ENCODE measurements around the gene CFAP77.

Gene CFAP77

DNA sequence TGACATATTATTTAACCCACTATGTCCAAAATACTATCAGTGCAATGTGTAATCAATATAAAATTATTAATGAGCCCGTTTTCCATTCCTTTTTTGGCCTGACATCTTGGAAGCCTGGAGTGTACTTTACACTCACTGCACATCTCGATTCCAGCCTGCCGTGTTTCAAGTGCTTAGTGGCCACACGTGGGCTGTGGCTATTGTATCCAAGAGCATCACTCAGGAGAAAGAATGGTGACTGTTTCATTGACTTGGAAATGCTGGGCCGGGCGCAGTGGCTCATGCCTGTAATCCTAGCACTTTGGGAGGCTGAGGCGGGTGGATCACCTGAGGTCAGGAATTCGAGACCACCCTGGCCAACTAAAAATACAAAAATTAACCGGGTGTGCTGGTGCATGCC is 54.5 kb downstream of the CFAP77 start:
- no peak overlapping the region for H3K4me3 ChIP-seq (ENCODE audit: insufficient read depth, low read depth, low read length)
- no peak overlapping the region for H3K27ac ChIP-seq (ENCODE audit: insufficient read depth, low read depth, low read length, poor library complexity, severe bottlenecking)
- no peaks in the 10 kb centered on the region for H3K27me3 ChIP-seq (ENCODE audit: control insufficient read depth, insufficient read depth, low read length, poor library complexity, severe bottlenecking)
- no peaks in the 10 kb centered on the region for H3K36me3 ChIP-seq (ENCODE audit: control insufficient read depth, insufficient read depth, low read length)
- peaks cover 6% of the 10 kb centered on the region for H3K4me1 ChIP-seq (ENCODE audit: control insufficient read depth, insufficient read depth, low read length)
- WGBS, 2 experiments = 81 to 87% methylated on average over 9 of the region's 9 CpGs
- no peaks in the 10 kb centered on the region for H3K9me3 ChIP-seq (ENCODE audit: control insufficient read depth, low read length)

DNA sequence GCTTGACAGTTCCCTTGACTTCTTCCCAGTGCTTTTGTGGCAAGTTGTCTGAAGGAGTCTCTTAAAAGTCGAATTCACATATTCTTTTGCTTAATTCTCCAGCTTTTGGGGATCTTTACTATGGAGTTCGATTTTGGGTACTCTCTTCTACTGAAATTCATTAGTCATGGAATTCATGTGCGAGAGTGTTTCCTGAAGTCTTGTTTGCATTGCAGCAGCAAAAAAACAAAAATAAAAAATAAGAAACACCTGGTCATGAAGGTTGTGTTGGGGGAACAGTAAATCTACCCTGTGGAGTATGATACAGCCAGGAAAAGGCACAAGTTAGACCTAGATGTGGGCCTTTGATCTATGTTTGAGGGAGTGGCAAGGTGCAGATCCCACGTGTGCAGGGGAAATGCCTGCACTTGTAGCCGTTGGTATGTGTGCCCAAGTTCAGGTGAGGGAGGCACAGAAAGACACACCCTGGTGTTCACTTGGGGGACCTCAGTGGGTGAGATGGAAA is 55.2 kb downstream of the CFAP77 start:
- peaks cover 6% of the 10 kb centered on the region for H3K4me1 ChIP-seq (ENCODE audit: control insufficient read depth, insufficient read depth, low read length)
- no peaks in the 10 kb centered on the region for H3K36me3 ChIP-seq (ENCODE audit: control insufficient read depth, insufficient read depth, low read length)
- 90 to 92% methylated on average over 5 of the region's 5 CpGs for WGBS, 2 experiments
- H3K9me3 ChIP-seq (ENCODE audit: control insufficient read depth, low read length) = no peaks in the 10 kb centered on the region
- no peaks in the 10 kb centered on the region for H3K27me3 ChIP-seq (ENCODE audit: control insufficient read depth, insufficient read depth, low read length, poor library complexity, severe bottlenecking)
- H3K27ac ChIP-seq (ENCODE audit: insufficient read depth, low read depth, low read length, poor library complexity, severe bottlenecking) = no peak overlapping the region
- H3K4me3 ChIP-seq (ENCODE audit: insufficient read depth, low read depth, low read length) = no peak overlapping the region

DNA sequence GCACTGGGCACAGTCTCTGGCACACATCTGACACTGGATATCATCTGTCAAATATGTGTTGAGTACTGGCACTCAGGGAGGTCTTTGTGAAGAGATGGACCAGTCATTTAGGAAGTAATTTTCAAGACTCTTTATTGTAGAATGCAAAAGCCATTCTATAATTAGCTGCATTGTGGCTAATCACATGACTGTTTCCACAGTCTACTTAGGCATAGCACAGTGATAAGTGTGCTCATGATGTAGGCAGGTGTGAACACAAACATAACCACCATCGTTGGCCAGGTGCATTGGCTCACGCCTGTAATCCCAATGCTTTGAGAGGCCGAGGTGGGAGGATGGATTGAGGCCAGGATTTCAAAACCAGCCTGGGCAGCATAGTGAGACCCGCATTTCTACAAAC is 62.2 kb downstream of the CFAP77 start:
- Histone ChIP-seq H3K4me1 (ENCODE audit: control insufficient read depth, insufficient read depth, low read length) (peaks cover 30% of the 10 kb centered on the region), H3K9me3 (ENCODE audit: control insufficient read depth, low read length) (no peaks in the 10 kb centered on the region), H3K4me3 (ENCODE audit: insufficient read depth, low read depth, low read length) (no peak overlapping the region), H3K27ac (ENCODE audit: insufficient read depth, low read depth, low read length, poor library complexity, severe bottlenecking) (no peak overlapping the region), H3K36me3 (ENCODE audit: control insufficient read depth, insufficient read depth, low read length) (no peaks in the 10 kb centered on the region), H3K27me3 (ENCODE audit: control insufficient read depth, insufficient read depth, low read length, poor library complexity, severe bottlenecking) (no peaks in the 10 kb centered on the region)
- WGBS, 2 experiments = 94 to 96% methylated on average over 4 of the region's 4 CpGs

DNA sequence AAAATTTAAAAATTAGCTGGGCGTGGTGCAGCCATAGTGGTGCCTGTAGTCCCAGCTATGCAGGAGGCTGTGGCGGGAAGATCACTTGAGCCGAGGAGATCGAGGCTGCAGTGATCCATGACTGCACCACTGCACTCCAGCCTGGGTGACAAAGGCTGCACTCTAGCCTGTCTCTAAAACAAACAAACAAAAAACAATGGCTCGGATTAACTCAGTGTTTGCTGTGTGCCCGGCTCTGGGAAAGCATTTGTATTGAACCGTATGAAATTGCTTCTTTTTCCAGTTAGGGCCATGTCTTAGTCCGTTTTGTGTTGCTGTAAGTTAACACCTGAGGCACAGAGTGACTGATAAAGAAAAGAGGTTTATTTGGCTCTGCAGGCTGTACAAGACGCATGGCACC is 62.6 kb downstream of the CFAP77 start:
- H3K9me3 ChIP-seq (ENCODE audit: control insufficient read depth, low read length) = no peaks in the 10 kb centered on the region
- H3K27me3 ChIP-seq (ENCODE audit: control insufficient read depth, insufficient read depth, low read length, poor library complexity, severe bottlenecking) = no peaks in the 10 kb centered on the region
- H3K27ac ChIP-seq (ENCODE audit: insufficient read depth, low read depth, low read length, poor library complexity, severe bottlenecking) = no peak overlapping the region
- no peak overlapping the region for H3K4me3 ChIP-seq (ENCODE audit: insufficient read depth, low read depth, low read length)
- WGBS, 2 experiments = 76 to 78% methylated on average over 9 of the region's 9 CpGs
- H3K4me1 ChIP-seq (ENCODE audit: control insufficient read depth, insufficient read depth, low read length) = peaks cover 32% of the 10 kb centered on the region
- H3K36me3 ChIP-seq (ENCODE audit: control insufficient read depth, insufficient read depth, low read length) = no peaks in the 10 kb centered on the region

DNA sequence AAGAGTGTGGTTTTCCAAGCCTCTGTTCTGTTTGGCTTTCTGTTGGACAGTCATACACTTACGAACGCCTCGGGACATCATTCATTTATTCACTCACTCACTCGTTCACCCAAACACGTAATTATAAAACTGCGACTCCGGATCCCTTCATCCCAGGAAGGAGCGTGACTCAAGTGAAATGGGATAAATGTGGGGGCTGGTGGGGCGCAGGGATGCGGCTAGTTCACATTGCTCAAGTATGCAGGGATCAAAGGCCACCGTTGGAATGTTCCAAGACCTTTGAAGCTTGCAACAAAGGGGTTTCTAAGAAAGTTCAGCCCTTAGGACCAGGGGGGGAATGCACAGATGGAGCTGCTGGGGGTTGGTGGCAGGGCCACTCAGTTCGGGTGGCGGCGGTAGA is 64.2 kb downstream of the CFAP77 start:
- Histone ChIP-seq H3K27me3 (ENCODE audit: control insufficient read depth, insufficient read depth, low read length, poor library complexity, severe bottlenecking) (no peaks in the 10 kb centered on the region), H3K36me3 (ENCODE audit: control insufficient read depth, insufficient read depth, low read length) (no peaks in the 10 kb centered on the region), H3K9me3 (ENCODE audit: control insufficient read depth, low read length) (no peaks in the 10 kb centered on the region), H3K27ac (ENCODE audit: insufficient read depth, low read depth, low read length, poor library complexity, severe bottlenecking) (peak overlapping the region; percentile 80), H3K4me1 (ENCODE audit: control insufficient read depth, insufficient read depth, low read length) (peaks cover 48% of the 10 kb centered on the region), H3K4me3 (ENCODE audit: insufficient read depth, low read depth, low read length) (no peak overlapping the region)
- 66 to 67% methylated on average over 13 to 14 of the region's 14 CpGs for WGBS, 2 experiments

DNA sequence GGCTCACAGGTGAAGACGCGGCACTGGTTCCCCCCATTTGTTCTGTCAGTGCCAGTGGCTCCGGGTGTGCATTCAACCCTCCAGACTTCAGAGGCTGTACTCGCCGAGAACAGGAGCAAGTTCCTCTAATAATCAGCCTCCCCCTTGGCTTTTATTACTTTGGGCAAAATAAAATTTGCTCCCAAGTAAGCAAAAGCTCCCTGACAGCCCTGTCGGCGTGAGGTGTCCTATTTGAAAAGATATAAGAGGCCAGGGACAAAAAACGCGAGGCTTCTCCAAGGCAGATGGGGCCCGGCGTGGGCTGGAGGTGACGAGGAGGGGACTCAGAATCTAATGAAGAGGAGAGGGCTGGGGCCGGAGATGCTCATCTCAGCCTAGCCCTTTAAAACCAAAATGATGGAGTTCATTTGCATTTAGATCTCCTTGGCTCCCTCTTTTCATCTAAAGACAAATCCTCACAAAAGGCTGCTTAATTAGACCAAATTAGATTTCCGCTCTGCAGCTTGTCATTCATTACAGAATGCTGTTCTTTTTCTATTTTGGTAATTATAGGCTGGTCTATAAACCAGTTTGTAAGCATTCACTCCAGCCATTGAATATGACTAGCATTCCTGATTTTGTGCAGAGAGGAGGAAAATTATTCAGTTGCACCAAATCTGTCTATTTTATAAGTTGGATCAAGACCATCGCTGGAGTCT is 68.5 kb downstream of the CFAP77 start:
- Histone ChIP-seq H3K27ac (ENCODE audit: insufficient read depth, low read depth, low read length, poor library complexity, severe bottlenecking) (no peak overlapping the region), H3K27me3 (ENCODE audit: control insufficient read depth, insufficient read depth, low read length, poor library complexity, severe bottlenecking) (no peaks in the 10 kb centered on the region), H3K36me3 (ENCODE audit: control insufficient read depth, insufficient read depth, low read length) (no peaks in the 10 kb centered on the region), H3K4me1 (ENCODE audit: control insufficient read depth, insufficient read depth, low read length) (peaks cover 70% of the 10 kb centered on the region), H3K4me3 (ENCODE audit: insufficient read depth, low read depth, low read length) (no peak overlapping the region), H3K9me3 (ENCODE audit: control insufficient read depth, low read length) (no peaks in the 10 kb centered on the region)
- 84 to 85% methylated on average over 13 to 15 of the region's 15 CpGs for WGBS, 2 experiments

DNA sequence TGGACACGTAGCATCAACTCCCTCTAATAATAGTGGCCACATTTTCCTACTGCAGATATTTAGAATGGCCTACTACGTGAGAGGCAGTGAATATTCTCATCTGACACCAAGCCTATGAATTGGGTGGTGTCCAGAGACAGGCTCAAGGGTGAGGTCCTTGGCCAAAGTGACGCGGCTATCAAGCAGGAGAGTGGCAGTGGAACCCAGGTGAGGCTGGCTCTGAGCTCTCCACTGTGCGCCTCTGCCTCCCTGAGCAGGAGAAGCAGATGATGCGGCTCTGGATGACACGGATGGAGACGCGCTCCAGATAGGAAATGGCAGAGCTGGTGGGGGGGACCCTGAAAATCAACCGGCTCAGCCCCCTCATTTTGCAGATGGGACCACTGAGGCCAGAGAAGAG is 69.7 kb downstream of the CFAP77 start:
- H3K4me3 ChIP-seq (ENCODE audit: insufficient read depth, low read depth, low read length) = no peak overlapping the region
- H3K36me3 ChIP-seq (ENCODE audit: control insufficient read depth, insufficient read depth, low read length) = no peaks in the 10 kb centered on the region
- H3K9me3 ChIP-seq (ENCODE audit: control insufficient read depth, low read length) = no peaks in the 10 kb centered on the region
- H3K27me3 ChIP-seq (ENCODE audit: control insufficient read depth, insufficient read depth, low read length, poor library complexity, severe bottlenecking) = no peaks in the 10 kb centered on the region
- peaks cover 63% of the 10 kb centered on the region for H3K4me1 ChIP-seq (ENCODE audit: control insufficient read depth, insufficient read depth, low read length)
- 97% methylated on average over 10 of the region's 10 CpGs for WGBS, 2 experiments
- H3K27ac ChIP-seq (ENCODE audit: insufficient read depth, low read depth, low read length, poor library complexity, severe bottlenecking) = no peak overlapping the region

DNA sequence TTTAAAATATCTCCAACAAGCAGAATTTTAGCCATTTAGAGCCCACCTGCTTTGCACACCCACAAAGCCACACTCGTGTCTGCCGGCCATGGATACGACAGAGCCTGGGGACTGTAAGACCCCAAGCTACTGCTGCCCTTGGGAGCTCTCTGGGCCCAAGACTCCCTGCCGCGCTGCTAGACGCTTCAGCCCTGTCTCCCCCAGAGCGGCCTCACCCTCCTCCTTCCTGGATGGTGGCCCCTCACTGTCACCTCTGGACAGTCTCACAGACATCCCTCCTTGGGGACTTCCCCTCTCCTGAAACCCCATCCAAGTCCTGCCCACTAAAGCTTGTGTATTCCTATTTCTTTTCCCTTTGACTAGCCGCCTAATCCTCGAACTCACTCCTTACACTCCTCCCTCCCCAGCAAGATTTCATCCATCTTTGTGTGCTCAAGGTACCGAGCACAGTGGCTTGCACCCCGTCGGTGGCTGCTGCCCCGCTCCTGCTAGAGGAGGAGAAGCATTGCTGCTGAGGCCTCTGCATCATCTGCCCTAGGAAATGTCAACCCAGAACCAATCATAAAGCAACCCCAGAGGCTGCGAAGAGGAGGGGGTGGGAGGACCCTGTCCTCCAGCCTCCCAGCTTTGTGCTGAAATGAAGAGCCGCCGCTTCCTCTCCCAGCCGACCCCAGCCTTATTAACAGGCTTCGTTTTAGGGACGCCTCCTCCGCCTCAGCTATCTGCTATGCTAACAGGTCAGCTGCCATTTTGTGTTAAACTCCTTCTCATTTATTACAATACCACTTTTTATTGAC is 71.2 kb downstream of the CFAP77 start:
- 78 to 81% methylated on average over 20 of the region's 20 CpGs for WGBS, 2 experiments
- Histone ChIP-seq H3K36me3 (ENCODE audit: control insufficient read depth, insufficient read depth, low read length) (no peaks in the 10 kb centered on the region), H3K9me3 (ENCODE audit: control insufficient read depth, low read length) (no peaks in the 10 kb centered on the region), H3K4me3 (ENCODE audit: insufficient read depth, low read depth, low read length) (no peak overlapping the region), H3K27ac (ENCODE audit: insufficient read depth, low read depth, low read length, poor library complexity, severe bottlenecking) (peak overlapping the region; percentile 16), H3K27me3 (ENCODE audit: control insufficient read depth, insufficient read depth, low read length, poor library complexity, severe bottlenecking) (no peaks in the 10 kb centered on the region), H3K4me1 (ENCODE audit: control insufficient read depth, insufficient read depth, low read length) (peaks cover 50% of the 10 kb centered on the region)

DNA sequence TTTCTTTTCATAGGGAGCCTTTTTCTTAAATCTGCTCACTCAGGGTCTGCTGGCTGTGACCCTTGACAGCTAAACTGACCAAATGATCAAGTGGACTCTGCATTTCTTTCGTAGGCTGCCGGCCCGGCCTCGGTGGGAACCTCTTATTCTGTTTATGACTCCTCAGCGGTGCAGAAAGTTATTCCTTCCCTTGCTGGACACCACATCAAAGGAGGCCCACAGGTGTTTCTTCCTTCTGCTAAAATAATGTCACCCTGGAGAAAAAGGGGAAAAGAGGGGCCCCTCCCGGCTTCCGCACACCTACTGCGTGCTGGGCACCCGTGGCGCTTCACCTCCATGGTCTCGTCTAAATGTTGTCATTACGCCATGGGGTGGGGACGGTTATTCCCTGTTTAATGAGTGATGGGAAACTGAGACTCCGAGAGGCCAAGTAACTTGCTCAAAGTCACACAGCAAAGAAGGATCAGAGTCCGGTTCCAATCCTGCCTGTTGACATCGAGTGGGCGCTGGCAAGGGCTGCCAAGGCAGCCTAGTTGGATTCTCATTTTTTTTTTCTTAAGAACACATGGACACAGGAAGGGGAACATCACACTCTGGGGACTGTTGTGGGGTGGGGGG is 72.3 kb downstream of the CFAP77 start:
- H3K9me3 ChIP-seq (ENCODE audit: control insufficient read depth, low read length) = no peaks in the 10 kb centered on the region
- H3K4me3 ChIP-seq (ENCODE audit: insufficient read depth, low read depth, low read length) = no peak overlapping the region
- no peak overlapping the region for H3K27ac ChIP-seq (ENCODE audit: insufficient read depth, low read depth, low read length, poor library complexity, severe bottlenecking)
- 91% methylated on average over 17 of the region's 17 CpGs for whole genome bisulfite sequencing, 2 experiments
- no peaks in the 10 kb centered on the region for H3K27me3 ChIP-seq (ENCODE audit: control insufficient read depth, insufficient read depth, low read length, poor library complexity, severe bottlenecking)
- H3K4me1 ChIP-seq (ENCODE audit: control insufficient read depth, insufficient read depth, low read length) = peaks cover 48% of the 10 kb centered on the region
- no peaks in the 10 kb centered on the region for H3K36me3 ChIP-seq (ENCODE audit: control insufficient read depth, insufficient read depth, low read length)

DNA sequence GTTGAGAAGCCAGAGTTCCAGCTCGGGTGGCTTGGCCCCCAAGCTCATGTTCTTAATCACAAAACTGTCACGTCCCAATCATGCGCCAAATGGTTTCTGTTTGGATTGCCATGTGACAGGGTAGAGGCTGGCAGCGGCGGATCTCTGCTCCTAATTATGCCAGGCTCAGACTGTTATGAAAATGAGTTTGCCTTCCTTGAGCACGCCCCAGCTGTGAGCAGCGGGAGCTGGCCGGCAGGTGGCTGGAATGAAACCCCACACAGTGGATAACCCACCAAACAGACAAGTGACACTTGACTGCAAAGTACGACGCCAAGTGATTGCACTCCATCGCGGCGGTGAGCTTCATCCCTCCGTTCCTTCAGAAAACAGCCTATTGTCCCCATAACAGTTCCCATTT is 75.4 kb downstream of the CFAP77 start:
- Histone ChIP-seq H3K36me3 (ENCODE audit: control insufficient read depth, insufficient read depth, low read length) (no peaks in the 10 kb centered on the region), H3K4me3 (ENCODE audit: insufficient read depth, low read depth, low read length) (no peak overlapping the region), H3K9me3 (ENCODE audit: control insufficient read depth, low read length) (no peaks in the 10 kb centered on the region), H3K27ac (ENCODE audit: insufficient read depth, low read depth, low read length, poor library complexity, severe bottlenecking) (no peak overlapping the region), H3K27me3 (ENCODE audit: control insufficient read depth, insufficient read depth, low read length, poor library complexity, severe bottlenecking) (no peaks in the 10 kb centered on the region), H3K4me1 (ENCODE audit: control insufficient read depth, insufficient read depth, low read length) (peaks cover 35% of the 10 kb centered on the region)
- WGBS, 2 experiments = 87 to 88% methylated on average over 14 of the region's 14 CpGs
